Liver (tissue), 9 donors: ENCODE measurements around the gene TCF12. TPM values are rescaled to one million over a fixed set of nuclear protein-coding genes. Genes with fewer than 3 reads are reported as not detected.

ENCODE experiments used
- DNase-seq: peaks from one replicate; pipeline ENCODE4 v3.0.0-alpha.2; 2017; ENCODE audit warnings: low spot score
- H3K27ac ChIP-seq, 2 donors: one replicate each; pipeline ENCODE4 v1.7.0; 2013; ENCODE audit warnings: inconsistent platforms in 2 of 2, low read length in 2 of 2, control low read depth in 1 of 2, low read depth in 1 of 2, mild to moderate bottlenecking in 1 of 2
- H3K27me3 ChIP-seq, 4 donors: one replicate each; pipeline versions ENCODE4 v1.6.1 to v1.7.0; 2013; ENCODE audit warnings: low read length in 3 of 4, inconsistent platforms in 1 of 4, mild to moderate bottlenecking in 1 of 4, moderate library complexity in 1 of 4; ENCODE audit not compliant: control insufficient read depth in 4 of 4, insufficient read depth in 4 of 4
- H3K36me3 ChIP-seq, 4 donors: one replicate each; pipeline versions ENCODE4 v1.6.1 to v1.7.0; 2013; ENCODE audit warnings: low read length in 3 of 4, mild to moderate bottlenecking in 3 of 4, low read depth in 1 of 4, moderate library complexity in 1 of 4; ENCODE audit not compliant: control insufficient read depth in 4 of 4, insufficient read depth in 3 of 4
- H3K4me1 ChIP-seq, 4 donors: one replicate each; pipeline versions ENCODE4 v1.6.1 to v1.7.0; 2013; ENCODE audit warnings: low read length in 3 of 4, mild to moderate bottlenecking in 3 of 4, moderate library complexity in 1 of 4; ENCODE audit not compliant: control insufficient read depth in 4 of 4, insufficient read depth in 4 of 4
- H3K4me3 ChIP-seq, 3 donors: one replicate each; pipeline versions ENCODE4 v1.6.1 to v1.7.0; 2013; ENCODE audit warnings: low read length in 3 of 3, control low read depth in 1 of 3, low read depth in 1 of 3, mild to moderate bottlenecking in 1 of 3
- H3K9ac ChIP-seq, 2 donors: one replicate each; pipeline ENCODE4 v1.7.0; 2013; ENCODE audit warnings: low read length in 2 of 2, mild to moderate bottlenecking in 2 of 2, moderate library complexity in 2 of 2, control low read depth in 1 of 2, low read depth in 1 of 2
- H3K9me3 ChIP-seq, 4 donors: one replicate each; pipeline versions ENCODE4 v1.6.1 to v1.7.0; 2013; ENCODE audit warnings: low read length in 3 of 4; ENCODE audit not compliant: control insufficient read depth in 4 of 4
- EGR1 ChIP-seq, 2 donors: IDR thresholded peaks; 2 replicates each; pipeline ENCODE4 v1.6.1; 2016 to 2018; ENCODE audit warnings: antibody characterized with exemption in 2 of 2, low read depth in 2 of 2
- GABPA ChIP-seq, 2 donors: IDR thresholded peaks in 1 of 2; conservative IDR thresholded peaks in 1 of 2; 2 replicates each; pipeline ENCODE4 v1.6.1; 2016; ENCODE audit warnings: antibody characterized with exemption in 2 of 2, mild to moderate bottlenecking in 1 of 2, moderate library complexity in 1 of 2
- HNF4A ChIP-seq, 2 donors: conservative IDR thresholded peaks; 2 replicates each; pipeline ENCODE4 v1.6.1; 2016; ENCODE audit warnings: antibody characterized with exemption in 2 of 2, mild to moderate bottlenecking in 2 of 2
- HNF4G ChIP-seq: IDR thresholded peaks from 2 replicates; pipeline ENCODE4 v1.6.1; 2016; ENCODE audit warnings: antibody characterized with exemption
- RAD21 ChIP-seq, 2 donors: IDR thresholded peaks; 2 replicates each; pipeline ENCODE4 v1.6.1; 2016; ENCODE audit warnings: antibody characterized with exemption in 2 of 2, mild to moderate bottlenecking in 2 of 2
- RXRA ChIP-seq, 2 donors: IDR thresholded peaks; 2 replicates each; pipeline ENCODE4 v1.6.1; 2017 to 2018; ENCODE audit warnings: antibody characterized with exemption in 2 of 2, mild to moderate bottlenecking in 1 of 2
- TAF1 ChIP-seq: conservative IDR thresholded peaks from 2 replicates; pipeline ENCODE4 v1.6.1; 2016; ENCODE audit warnings: antibody characterized with exemption, mild to moderate bottlenecking
- YY1 ChIP-seq: IDR thresholded peaks from 2 replicates; pipeline ENCODE4 v1.6.1; 2016; ENCODE audit warnings: antibody characterized with exemption, mild to moderate bottlenecking
- WGBS: extraction: QIAGEN DNeasy Blood & Tissue Kit; methylation state at CpG from one replicate; pipeline ENCODE4 v1.1.7; 2013; 5-methylcytosine and 5-hydroxymethylcytosine counted together
- polyA plus RNA-seq, 2 donors: library from polyadenylated mRNA; stranded (reverse) in 1 of 2; unstranded in 1 of 2; fragments of 200-250 nt in 1 of 2; fragments of >200 nt in 1 of 2; fragmentation: Nextera tagmentation in 1 of 2; extraction: Ambion mirVana in 1 of 2; gene quantifications; one replicate each; pipeline versions ENCODE4 v1.2.1 to v1.2.3, GENCODE V29; 2013 to 2015
- total RNA-seq, 2 donors: library from RNA; depleted of rRNA; stranded (reverse); fragments of >200 nt; gene quantifications; one replicate each; pipeline ENCODE4 v1.2.3, GENCODE V29; 2014
- TF ChIP-seq, protein P1 (sequence below): IDR thresholded peaks from 2 replicates; pipeline ENCODE4 v1.6.1; 2016; ENCODE audit warnings: antibody characterized with exemption, mild to moderate bottlenecking
- TF ChIP-seq, protein P2 (sequence below): IDR thresholded peaks from 2 replicates; pipeline ENCODE4 v1.6.1; 2016; ENCODE audit warnings: antibody characterized with exemption
- TF ChIP-seq, protein P3 (sequence below): fragments of 150-350 bp; IDR thresholded peaks from 2 replicates; pipeline ENCODE4 v1.5.1; 2017; ENCODE audit warnings: improper control_type of control experiment, low read depth, low read length; ENCODE audit not compliant: missing input control
- TF ChIP-seq, protein P4 (sequence below): IDR thresholded peaks from 2 replicates; pipeline ENCODE4 v1.6.1; 2016; ENCODE audit warnings: antibody characterized with exemption
- donor health status: healthy.
- donor health status: healthy.
- donor health status: healthy.
- donor health status: healthy.
- donor health status: healthy.

The TCF12 gene
- total and polyA plus RNA-seq, 4 donors: 8.7 to 38.3 (median 22.3) TPM

DNA sequence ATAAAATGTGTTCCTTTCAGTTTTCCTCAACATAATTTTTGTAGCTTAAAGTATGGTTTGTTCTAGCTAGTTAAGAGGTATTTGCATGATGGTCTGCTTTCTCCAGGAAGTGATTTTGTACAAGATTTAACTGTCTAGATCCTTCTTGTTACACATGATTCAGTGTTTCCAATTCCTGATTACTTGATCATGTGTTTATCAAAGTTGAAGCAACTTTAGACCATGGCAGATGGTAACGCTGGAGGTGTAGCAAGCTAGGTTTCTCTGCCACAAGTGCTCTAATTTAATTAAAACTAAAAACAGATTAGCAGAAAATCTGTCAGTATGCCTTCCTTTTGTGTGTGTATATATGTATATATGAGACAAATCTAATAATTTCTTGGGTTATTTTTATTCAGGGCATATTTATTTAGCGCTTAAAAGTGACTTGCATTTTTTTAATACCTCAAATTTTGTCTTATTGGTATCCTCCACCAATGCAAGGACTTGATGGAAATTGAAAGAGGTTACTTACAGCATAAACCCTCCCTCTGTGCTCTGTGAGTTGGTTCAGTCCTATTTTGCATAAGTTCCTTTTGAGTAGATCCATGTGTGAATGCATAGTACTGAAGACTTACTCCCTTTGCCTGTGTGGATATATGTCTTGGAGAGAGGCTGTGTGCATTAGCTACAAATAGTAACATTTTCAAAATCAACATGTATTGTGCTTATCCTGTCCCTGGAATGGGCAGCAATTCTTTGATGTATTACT, 300.6 kb downstream of the TCF12 start:
- no peaks in the 10 kb centered on the region for H3K9me3 ChIP-seq
- no peak overlapping the region for H3K9ac ChIP-seq
- H3K4me3 ChIP-seq: no peak overlapping the region
- no peak overlapping the region for H3K27ac ChIP-seq
- peaks cover 2 to 8% (median 5%) of the 10 kb centered on the region in 4 donors for H3K4me1 ChIP-seq
- DNase-seq: no peak
- no peaks in the 10 kb centered on the region for H3K27me3 ChIP-seq
- no peaks in the 10 kb centered on the region for H3K36me3 ChIP-seq
- 90% methylated on average over 2 of the region's 2 CpGs for WGBS
- TF ChIP-seq, protein P1, sequence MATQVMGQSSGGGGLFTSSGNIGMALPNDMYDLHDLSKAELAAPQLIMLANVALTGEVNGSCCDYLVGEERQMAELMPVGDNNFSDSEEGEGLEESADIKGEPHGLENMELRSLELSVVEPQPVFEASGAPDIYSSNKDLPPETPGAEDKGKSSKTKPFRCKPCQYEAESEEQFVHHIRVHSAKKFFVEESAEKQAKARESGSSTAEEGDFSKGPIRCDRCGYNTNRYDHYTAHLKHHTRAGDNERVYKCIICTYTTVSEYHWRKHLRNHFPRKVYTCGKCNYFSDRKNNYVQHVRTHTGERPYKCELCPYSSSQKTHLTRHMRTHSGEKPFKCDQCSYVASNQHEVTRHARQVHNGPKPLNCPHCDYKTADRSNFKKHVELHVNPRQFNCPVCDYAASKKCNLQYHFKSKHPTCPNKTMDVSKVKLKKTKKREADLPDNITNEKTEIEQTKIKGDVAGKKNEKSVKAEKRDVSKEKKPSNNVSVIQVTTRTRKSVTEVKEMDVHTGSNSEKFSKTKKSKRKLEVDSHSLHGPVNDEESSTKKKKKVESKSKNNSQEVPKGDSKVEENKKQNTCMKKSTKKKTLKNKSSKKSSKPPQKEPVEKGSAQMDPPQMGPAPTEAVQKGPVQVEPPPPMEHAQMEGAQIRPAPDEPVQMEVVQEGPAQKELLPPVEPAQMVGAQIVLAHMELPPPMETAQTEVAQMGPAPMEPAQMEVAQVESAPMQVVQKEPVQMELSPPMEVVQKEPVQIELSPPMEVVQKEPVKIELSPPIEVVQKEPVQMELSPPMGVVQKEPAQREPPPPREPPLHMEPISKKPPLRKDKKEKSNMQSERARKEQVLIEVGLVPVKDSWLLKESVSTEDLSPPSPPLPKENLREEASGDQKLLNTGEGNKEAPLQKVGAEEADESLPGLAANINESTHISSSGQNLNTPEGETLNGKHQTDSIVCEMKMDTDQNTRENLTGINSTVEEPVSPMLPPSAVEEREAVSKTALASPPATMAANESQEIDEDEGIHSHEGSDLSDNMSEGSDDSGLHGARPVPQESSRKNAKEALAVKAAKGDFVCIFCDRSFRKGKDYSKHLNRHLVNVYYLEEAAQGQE: no peak
- TF ChIP-seq, protein P2, sequence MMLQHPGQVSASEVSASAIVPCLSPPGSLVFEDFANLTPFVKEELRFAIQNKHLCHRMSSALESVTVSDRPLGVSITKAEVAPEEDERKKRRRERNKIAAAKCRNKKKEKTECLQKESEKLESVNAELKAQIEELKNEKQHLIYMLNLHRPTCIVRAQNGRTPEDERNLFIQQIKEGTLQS: no peak

DNA sequence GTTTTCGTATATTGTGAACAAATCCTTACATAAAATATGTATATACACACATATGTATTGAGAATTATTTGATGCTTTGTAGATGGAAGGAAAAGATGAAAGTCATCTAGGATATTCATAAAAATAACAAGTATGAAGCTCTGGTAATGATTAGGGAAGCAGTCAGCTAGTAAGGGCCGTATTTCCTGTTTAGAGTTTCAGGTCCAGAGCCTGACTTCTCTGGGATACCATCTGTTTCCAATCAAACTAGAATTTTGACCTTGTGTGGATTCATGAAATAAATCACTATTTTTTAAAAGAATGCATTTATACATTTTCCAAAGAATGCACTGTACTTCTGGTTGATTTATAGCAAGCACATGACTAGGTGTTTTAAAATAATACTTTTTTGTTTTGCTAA, 301.8 kb downstream of the TCF12 start:
- WGBS: 75% methylated on average over 2 of the region's 2 CpGs
- TF ChIP-seq HNF4G (no peak), YY1 (no peak), RXRA (IDR thresholded peaks at IDR 0.05) (no peak), EGR1 (IDR thresholded peaks at IDR 0.05; ENCODE audit: low read depth in 2 of 2) (no peak)
- Histone ChIP-seq H3K4me3 (no peak overlapping the region), H3K27me3 (no peaks in the 10 kb centered on the region), H3K4me1 (peaks cover 0 to 4% (median 2%) of the 10 kb centered on the region in 4 donors), H3K9ac (no peak overlapping the region), H3K9me3 (no peaks in the 10 kb centered on the region), H3K36me3 (no peaks in the 10 kb centered on the region), H3K27ac (no peak overlapping the region)
- DNase-seq: no peak

DNA sequence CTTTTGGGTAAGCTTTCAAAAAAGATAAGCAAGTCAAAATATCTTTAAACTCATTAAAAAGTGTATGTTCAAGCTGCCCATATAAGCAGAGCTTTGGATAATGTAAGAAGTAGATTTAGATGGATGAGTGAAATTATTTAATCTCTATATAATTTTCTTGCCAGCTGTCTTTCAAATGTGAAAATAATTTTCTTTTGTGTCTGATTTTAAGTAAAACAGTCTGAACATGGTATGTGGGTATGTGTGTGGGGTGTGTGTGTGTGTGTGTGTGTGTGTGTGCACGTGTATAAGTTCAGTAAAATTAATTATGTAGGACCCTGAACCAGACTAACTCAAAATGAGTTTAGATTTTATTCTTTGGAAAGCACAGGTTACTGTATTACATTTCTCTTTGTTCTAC, 302.7 kb downstream of the TCF12 start:
- DNase-seq: no peak
- Histone ChIP-seq H3K4me3 (no peak overlapping the region), H3K9ac (no peak overlapping the region), H3K27me3 (no peaks in the 10 kb centered on the region), H3K9me3 (no peaks in the 10 kb centered on the region), H3K27ac (no peak overlapping the region), H3K36me3 (no peaks in the 10 kb centered on the region), H3K4me1 (peaks cover 0 to 3% (median 1%) of the 10 kb centered on the region in 4 donors)
- TF ChIP-seq RXRA (IDR thresholded peaks at IDR 0.05) (no peak), TAF1 (no peak), HNF4A (conservative IDR thresholded peaks at IDR 0.05) (no peak), RAD21 (IDR thresholded peaks at IDR 0.05) (no peak), GABPA (IDR thresholded peaks at IDR 0.05 in 1 of 2, conservative IDR thresholded peaks at IDR 0.05 in 1 of 2) (no peak), EGR1 (IDR thresholded peaks at IDR 0.05; ENCODE audit: low read depth in 2 of 2) (no peak)
- TF ChIP-seq, protein P3, sequence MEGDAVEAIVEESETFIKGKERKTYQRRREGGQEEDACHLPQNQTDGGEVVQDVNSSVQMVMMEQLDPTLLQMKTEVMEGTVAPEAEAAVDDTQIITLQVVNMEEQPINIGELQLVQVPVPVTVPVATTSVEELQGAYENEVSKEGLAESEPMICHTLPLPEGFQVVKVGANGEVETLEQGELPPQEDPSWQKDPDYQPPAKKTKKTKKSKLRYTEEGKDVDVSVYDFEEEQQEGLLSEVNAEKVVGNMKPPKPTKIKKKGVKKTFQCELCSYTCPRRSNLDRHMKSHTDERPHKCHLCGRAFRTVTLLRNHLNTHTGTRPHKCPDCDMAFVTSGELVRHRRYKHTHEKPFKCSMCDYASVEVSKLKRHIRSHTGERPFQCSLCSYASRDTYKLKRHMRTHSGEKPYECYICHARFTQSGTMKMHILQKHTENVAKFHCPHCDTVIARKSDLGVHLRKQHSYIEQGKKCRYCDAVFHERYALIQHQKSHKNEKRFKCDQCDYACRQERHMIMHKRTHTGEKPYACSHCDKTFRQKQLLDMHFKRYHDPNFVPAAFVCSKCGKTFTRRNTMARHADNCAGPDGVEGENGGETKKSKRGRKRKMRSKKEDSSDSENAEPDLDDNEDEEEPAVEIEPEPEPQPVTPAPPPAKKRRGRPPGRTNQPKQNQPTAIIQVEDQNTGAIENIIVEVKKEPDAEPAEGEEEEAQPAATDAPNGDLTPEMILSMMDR: no peak
- TF ChIP-seq, protein P4, sequence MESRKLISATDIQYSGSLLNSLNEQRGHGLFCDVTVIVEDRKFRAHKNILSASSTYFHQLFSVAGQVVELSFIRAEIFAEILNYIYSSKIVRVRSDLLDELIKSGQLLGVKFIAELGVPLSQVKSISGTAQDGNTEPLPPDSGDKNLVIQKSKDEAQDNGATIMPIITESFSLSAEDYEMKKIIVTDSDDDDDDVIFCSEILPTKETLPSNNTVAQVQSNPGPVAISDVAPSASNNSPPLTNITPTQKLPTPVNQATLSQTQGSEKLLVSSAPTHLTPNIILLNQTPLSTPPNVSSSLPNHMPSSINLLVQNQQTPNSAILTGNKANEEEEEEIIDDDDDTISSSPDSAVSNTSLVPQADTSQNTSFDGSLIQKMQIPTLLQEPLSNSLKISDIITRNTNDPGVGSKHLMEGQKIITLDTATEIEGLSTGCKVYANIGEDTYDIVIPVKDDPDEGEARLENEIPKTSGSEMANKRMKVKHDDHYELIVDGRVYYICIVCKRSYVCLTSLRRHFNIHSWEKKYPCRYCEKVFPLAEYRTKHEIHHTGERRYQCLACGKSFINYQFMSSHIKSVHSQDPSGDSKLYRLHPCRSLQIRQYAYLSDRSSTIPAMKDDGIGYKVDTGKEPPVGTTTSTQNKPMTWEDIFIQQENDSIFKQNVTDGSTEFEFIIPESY: no peak
- TF ChIP-seq, protein P1: no peak
- TF ChIP-seq, protein P2: no peak
- WGBS: 7% methylated on average over 1 of the region's 1 CpG
